SIG-M5 (cell line): Measurements from ENCODE around the gene TMEM272.
"Not testable (repeated sequence)": the region's sequence is repeated elsewhere in the genome, so short reads cannot be mapped to it uniquely, and the experiment has no call there.

Experiments
- DNase-seq: peaks from one replicate; lab custom pipeline; 2025; lab: John Stamatoyannopoulos, UW

TMEM272 gene

GRCh38 chr13:51824712-51825111 is 20.3 kb downstream of the TMEM272 start:
- not testable (repeated sequence) for DNase-seq

DNA sequence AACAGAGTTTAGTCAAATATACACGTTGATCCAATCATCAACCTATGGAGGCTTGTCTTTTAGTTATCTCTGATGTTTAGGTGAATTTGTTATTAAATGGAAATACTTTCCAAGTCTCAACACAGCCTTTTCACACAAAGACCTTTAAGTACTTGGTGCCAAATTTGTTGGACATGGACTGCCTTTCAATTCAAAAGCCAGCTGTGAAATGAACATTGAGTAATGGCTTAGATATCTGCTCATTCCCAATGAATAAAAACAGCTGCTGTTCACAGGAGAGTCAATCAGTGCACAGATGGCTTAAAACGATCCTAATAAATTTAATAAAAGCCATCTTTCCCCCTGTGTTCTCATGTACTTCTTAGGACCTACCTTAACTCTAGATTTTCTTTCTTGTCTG is 21.1 kb downstream of the TMEM272 start:
- no peak for DNase-seq

DNA sequence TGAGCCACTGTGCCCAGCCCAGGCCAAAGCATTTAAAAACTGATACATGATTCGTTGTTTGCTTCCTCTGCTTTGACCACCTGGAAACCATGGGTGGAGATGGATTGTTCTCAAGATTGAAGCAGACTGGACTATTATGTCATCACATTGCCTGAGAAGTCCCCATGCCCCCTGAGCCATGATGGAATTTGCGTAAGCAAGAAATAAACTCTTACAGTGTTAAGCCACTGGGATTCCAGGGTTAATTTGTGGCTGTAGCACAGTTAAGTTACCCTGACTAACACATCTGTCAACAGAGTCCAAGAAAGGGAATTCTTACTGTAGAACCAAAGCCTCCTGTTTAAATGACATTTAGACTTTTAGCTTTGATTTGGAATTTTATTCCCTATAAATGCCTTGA is 21.6 kb downstream of the TMEM272 start:
- no peak for DNase-seq

DNA sequence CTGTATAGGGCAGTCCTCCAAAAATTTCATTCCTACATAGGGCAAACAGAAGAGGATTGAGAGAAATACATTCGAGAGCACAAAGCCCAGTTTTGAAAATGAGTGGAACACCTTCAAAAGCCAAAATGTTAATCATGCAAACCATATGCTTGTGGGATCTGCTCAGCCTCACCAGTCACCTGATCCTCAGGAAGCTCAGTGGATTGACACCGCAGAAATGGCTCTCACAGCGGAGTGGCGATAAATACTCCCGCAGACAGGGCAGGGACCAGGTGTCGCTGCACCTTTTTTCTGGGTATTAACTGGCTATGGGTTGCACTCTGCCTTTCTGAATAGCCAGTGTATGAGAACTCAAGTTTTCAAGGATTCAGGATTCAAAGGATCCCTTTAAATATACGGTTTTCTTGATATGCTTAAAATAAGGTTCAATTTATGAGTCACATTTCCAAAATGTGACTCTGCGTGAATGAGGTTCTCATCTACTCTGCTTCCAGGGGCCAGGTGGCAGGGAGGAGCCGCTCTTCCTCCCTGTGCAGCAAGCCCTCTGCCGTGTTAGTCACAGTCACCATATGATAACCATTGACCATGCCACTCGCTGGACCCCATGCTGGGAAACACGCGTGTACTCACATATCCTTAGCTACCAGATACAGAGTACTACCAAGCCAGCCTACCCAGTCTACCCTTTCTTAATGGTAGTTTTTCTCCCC is 22.7 kb downstream of the TMEM272 start:
- DNase-seq = no peak

DNA sequence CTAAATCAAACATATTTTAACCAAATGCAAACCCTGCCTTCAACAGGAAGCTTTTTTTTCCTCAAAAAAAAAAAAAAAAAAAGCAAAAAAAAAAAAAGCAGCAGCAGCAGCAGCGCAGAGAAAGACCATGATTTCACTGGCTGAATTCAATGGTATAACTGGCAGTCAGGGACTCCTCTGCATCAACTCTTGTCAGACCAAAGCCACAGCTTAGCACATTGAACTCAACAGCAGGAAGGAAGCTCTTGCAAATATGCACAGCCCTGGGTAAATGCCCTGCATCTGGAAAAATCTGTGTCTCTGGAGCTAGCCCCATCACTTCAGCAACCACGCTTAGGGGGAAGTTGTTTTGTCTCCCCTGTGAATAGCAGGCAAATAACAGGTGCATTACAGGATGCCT is 23.4 kb downstream of the TMEM272 start:
- DNase-seq = no peak

- no peak for DNase-seq
Observed at GRCh38 chr13:51820016-51820597, 24.9 kb downstream of the TMEM272 start.

DNA sequence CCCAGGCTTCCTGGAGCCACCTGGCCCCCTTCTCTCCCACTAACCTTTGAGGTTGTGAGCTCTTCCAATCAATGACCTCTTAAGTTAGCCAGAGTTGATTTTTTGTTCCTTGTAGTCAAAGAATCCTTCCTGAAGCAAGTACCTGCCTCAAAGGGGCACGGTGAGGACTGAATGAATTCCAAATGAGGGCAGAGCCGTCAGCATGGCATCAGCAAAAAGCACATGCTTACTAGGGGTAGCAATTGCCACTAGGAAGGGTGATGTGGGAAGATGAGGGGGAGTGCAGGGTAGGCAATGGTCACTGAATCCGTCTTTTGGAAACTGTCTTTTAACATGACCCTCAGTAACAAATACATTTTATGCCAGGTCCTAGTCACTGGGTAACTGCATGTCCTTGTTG is 25.4 kb downstream of the TMEM272 start:
- DNase-seq = no peak

GRCh38 chr13:51818781-51819511 is 26.0 kb downstream of the TMEM272 start:
- no peak for DNase-seq

DNA sequence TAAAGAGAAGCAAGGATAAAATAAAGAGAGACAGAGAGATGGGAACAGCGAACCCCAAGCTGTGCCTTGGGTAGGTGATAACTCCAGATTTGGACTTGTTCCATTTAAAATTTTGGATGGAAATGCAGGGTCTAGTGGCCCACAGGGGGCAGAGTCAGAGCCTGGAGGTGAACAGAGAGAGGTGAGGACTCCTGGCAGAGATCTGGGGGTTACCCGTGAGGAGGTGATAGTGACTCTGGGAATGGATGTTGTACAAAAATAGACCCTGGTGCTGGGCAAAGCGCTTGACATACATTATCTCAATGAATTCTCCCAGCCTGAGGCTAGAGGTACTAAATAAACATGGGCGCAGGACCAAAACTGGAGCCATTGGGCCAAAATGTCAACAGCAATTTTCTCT is 26.7 kb downstream of the TMEM272 start:
- no peak for DNase-seq

DNA sequence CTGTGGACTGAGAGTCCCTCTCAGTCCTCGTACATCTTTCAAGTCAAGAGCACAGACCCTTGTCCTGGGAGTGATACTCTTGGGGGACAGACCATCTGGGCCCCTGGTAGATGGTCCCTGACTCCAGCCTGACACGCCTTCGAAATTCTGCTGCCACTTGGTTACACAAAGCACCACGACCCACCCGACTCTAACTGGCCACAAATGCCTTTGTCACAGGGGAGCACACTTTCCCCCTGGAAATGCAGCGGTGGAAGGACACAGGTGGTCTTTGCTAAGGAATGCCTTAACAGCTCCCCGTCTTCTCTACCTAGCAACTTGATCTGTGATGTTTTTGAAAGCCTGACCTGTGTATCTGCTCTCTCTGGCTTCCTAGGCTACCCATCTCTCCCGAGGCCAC is 27.3 kb downstream of the TMEM272 start:
- no peak for DNase-seq

DNA sequence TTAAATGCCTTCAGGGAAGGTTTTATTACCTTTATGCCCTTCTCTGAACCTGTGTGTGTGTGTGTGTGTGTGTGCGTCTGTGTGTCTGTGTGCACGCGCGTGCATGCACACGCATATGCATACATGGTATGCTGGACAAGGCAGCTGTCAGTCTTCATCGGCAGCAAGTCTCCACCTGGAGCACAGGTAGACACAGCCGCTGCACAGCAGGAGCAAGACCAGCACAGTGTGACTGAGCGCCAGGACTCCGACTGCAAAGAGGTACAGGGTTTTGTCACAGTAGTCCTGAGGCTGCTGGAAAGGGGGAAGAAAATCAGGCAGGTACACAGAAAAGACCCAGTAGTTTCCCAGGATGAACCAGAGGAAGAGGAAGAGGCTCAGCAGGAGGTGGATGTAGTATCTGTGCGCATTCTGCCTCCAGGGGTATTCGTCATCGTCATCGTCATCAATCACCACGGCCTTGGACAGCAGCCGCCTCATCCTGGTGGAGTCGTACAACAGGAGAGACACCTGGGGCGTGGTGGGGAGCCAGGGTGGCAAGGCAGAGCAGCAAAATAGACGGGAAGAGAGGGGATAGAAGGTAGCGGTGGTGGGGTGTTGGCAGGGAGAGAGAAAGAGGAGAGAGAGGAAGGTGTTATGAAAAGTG is 28.2 kb downstream of the TMEM272 start:
- no peak for DNase-seq

DNA sequence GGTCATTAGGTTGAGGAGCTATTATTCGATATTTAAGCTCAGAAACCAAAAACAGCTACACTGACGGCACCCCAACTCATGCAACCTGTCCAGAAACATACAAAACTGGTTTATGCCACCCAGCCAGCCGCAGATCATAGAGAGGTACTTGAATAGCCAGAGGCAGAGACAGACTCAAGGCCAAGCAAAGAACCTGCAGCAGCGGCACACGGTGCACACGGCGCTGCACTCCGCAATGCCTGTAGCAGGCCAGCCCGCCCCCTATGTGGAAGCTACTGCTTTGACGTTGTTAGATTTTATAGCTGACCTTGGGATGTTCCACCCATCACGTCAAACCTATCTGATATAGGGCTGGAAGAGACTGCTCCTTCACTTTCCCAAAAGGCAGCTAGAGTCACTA is 29.1 kb downstream of the TMEM272 start:
- no peak for DNase-seq

DNA sequence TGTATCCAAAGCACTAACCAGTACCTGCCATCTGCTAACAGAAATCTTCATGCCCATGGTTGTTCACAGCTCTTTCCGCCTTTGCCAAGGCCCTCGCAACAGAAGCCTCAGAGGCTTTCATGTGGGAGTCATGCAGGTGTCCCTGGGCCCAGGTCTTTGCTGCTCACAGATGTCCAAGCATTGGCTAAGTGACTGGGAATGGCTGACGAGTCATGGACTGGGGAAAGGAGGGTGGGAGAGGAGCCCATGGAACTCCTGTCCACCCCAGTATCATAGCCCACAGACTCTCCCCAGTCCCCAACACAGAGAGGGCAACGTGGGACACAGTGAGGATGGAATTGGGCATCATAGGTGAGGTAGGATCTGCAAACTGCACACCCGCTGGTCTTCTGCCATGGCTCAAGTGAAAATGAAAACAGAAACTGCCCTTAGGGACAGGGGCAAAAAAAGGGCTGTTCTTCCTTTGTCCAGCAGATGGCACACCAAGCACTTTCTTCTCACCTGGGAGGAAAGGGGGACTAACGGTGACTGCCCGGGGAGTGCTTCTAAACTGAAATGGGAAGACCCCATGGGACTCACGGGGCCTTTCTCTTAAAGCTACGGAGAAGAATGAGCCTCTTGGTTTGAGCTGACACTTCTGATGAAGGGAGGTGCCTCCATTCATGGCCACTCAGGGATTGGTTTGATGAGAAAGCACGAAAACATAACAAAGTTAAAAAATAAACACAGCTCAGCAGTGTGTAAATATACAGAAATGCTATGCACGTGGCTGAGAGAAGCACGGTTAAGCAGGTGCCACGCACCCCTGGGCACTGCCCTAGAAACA is 29.9 kb downstream of the TMEM272 start:
- no peak for DNase-seq

- no peak for DNase-seq
Observed at GRCh38 chr13:51814071-51814470, 30.9 kb downstream of the TMEM272 start.

DNA sequence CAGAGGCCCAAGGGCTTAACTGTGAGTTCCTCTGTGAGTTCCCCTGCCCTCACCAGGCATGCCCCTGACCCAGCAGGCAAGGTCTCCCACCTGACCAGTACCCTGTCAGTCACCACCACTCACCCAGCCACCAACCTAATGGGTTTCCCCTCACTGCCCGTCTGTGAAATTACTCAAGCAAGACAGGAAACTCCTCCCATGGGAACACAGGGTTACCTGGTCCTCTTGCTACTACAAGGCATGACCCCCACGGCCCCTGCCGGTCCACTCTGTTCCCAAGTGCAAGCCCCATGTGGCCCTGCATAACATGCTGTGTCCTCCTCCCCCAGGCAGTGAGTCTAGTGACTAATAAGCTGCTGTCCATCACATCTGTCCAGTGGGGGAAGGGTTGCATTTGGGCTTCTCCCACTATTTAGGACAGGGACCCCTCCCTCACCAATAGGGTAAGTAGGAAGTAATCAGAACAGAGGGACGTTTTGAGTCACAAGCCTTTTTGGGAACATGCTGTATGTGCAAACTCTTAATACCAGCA is 33.0 kb downstream of the TMEM272 start:
- no peak for DNase-seq

- no peak for DNase-seq
Observed at GRCh38 chr13:51811046-51811445, 33.9 kb downstream of the TMEM272 start.

DNA sequence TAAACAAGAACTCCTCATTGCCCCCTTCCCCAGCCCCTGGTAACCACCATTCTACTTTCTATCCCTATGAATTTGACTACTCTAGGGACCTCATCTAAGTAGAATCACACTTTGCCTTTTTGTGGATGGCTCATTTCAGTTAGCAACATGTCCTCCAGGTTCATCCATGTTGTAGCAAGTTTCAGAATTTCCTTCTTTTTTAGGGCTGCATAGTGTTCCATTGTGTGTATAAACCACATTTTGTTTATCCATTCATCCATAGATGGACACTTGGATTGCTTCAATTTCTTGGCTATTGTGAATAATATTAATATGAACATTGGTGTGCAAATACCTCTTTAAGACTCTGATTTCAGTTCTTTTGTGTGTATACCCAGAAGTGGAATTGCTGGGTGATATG is 36.2 kb downstream of the TMEM272 start:
- no peak for DNase-seq

- DNase-seq = no peak
Observed at GRCh38 chr13:51807041-51807440, 37.9 kb downstream of the TMEM272 start.

- no peak for DNase-seq
Observed at GRCh38 chr13:51806566-51806965, 38.4 kb downstream of the TMEM272 start.

DNA sequence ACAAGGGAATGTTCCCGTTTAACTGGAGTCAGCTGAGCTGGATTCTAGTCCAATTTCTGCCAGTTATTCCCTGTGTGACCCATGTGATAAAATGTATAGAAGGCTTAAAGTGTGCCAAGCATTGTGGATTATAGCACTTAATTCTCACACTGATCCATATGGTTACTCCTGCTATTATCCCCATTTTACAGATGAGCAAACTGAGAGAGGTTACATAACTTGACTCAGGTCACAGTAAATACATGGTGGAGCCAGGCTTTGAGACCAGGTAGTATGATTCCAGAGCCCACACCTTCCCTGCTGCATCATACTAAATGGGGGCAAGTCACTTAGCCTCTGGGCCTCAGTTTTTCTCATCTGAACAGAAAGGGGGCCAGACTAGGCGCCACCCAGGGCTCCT is 39.1 kb downstream of the TMEM272 start:
- no peak for DNase-seq

- DNase-seq = no peak
Observed at GRCh38 chr13:51805313-51805712, 39.7 kb downstream of the TMEM272 start.
